HG03469 (cell line): ENCODE results near the gene MAMDC4.
"Not testable (repeated sequence)": the region's sequence is repeated elsewhere in the genome, so short reads cannot be mapped to it uniquely, and the experiment has no call there.

Experiments used
- ATAC-seq: cut with Tn5 transposase; IDR thresholded peaks from one replicate; pipeline ENCODE4 v1.9.1; 2021; ENCODE audit warnings: mild to moderate bottlenecking, moderate library complexity, moderate number of reproducible peaks; ENCODE audit not compliant: unreplicated experiment

The MAMDC4 gene

GRCh38 chr9:136860529-136860928 lies 8.4 kb downstream of the MAMDC4 start:
- no peak for ATAC-seq

DNA sequence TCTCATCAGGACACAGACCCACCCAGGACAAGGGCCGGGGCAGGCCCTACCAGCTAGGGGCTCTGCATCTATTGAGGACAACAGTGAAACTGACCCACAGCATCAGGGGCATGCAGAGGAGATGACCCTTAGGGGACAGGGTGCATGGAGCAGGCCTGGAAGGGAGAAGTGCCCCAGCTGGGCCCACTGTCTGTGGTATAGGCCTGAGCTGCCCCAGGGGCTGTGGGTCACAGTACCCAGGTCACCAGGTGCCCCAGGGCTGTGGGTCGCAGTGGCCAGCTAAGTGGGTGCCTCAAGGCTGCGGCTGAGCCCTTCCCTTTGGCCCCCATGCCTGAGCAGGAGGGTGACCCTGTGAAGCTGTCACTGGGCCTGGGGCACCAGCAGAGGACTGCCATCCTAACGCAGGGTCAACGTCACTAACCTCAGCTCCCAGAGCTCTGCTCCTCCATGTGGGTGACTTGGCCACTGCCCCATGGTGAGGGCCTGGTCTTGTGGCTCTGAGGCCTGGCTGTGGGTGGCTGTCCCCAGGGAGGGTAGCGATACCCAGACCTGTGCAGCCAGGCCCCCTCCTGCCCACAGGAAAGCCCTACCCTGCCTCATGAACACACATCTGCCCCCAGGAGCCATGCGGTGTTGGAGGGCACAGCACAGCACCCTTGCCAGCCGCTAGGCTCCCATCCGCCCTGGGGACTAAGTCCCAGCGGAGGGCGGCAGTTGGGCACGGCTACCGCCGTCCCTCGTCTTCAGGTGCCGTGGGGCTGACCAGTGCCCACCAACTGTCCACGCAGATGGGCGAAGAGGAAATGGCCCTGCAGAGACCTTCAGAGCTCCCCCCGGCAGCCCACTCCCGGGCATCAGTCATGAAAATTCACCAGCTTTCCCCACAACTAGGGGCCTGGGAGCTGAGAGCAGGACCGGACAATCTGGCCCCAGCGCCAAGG lies 9.1 kb downstream of the MAMDC4 start:
- no peak for ATAC-seq

DNA sequence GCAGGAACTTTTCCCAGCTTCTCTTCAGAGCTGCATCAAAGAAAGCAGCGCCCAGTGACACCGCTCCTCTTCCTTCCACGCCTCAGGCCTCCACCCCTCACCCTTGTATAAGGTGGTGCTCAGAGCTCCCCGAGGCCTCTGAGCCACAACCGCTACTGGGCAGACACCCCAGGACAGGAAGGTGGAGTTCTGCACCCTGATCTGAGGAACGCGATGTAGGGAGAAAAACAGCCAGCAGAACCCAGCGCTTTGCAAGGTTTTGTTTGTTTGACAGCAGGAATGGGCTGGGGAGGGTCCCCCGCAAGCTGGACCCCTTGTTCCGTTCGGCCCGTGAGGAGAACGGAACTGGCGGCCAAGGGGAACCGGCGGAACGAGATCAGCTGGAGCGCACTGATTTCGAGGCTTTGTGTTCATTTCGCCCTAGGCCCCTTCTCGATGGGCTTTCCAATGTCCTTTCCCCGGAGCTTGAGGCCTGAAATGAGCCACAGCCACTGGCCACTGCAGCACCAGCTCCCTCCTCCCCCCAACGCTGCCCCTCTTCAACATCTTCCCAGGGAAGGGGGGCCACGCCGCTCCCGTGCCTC lies 9.8 kb downstream of the MAMDC4 start:
- no peak for ATAC-seq

GRCh38 chr9:136862849-136863622 lies 10.9 kb downstream of the MAMDC4 start:
- ATAC-seq, result no peak

- ATAC-seq, result no peak
Observed at GRCh38 chr9:136863623-136864273, 11.6 kb downstream of the MAMDC4 start.

- no peak for ATAC-seq
Observed at GRCh38 chr9:136865041-136865767, 13.1 kb downstream of the MAMDC4 start.

DNA sequence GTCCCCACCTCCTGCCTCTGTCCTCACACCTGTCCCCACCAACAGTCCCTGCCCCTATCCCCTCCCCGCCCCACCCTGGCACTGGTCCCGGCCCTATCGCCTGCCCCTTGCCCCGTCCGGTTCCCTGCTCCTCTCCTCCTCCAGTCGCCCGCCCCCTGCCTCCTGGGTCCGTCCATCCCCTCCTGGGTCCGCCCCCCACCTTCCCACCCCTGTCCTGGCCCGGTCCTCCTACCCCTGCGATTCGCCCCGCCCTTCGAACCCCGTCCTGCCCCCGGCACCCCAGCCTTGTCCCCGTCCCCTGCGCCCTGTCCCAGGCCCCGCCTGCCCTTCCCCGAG lies 13.6 kb downstream of the MAMDC4 start:
- no peak for ATAC-seq

GRCh38 chr9:136866898-136867421 lies 14.8 kb downstream of the MAMDC4 start:
- ATAC-seq, result not testable (repeated sequence)

GRCh38 chr9:136867480-136867879 lies 15.3 kb downstream of the MAMDC4 start:
- ATAC-seq, result no peak

DNA sequence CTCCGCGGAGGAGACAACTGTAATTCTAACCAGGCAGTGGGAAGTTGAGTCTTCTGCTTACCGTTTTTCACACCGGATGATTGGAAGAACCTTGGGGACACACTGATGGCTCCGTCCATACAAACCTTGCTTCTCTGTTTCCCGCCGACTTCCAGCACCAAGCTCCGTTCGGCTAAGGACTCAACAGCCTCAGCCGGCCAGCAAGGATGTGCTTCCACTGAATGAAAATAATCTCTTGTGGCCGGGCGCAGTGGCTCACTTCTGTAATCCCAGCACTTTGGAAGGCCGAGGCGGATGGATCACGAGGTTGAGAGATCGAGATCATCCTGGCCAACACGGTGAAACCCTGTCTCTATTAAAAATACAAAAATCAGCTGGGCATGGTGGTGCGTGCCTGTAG lies 15.8 kb downstream of the MAMDC4 start:
- no peak for ATAC-seq

DNA sequence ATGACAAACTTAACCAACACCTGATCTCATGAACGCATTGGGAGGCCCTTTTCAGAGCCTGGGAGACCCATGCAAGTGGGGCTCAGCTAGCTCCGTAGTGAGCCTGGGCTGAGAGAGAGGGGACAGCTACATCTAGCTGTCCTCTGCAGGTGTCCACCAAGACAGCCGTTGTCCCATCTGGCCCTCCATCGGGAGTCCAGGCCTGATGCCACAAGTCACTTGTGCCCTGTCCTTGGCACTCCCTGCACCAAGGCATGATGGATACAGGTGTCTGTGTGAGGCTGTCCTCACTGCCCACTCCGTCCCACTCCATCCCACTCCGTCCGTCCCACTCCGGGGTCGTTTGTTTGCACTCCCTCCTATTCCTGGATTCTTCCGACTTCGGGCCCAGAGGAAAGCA lies 16.5 kb downstream of the MAMDC4 start:
- ATAC-seq, result no peak

- ATAC-seq, result not testable (repeated sequence)
Observed at GRCh38 chr9:136869611-136870010, 17.5 kb downstream of the MAMDC4 start.

DNA sequence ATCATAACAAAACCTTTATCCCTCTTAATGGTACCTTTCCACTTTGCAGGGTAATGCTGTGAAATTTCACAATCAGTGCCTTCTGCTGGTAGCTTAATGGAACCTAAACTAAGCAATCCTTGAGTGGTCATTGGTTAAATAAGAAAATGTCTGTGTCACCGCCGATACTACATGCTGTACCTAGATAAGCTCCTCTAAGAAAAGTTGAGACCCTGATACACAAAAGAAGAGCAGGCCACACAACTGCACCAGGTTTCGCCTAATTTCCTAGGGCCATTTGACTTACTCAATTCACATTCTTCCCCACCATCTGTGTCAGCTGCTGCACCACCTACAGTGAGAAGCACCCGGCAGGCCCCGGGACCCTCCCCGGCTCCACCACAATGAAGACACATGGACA lies 23.0 kb downstream of the MAMDC4 start:
- ATAC-seq, result no peak

GRCh38 chr9:136876476-136876875 lies 24.3 kb downstream of the MAMDC4 start:
- no peak for ATAC-seq

- no peak for ATAC-seq
Observed at GRCh38 chr9:136880651-136881050, 28.5 kb downstream of the MAMDC4 start.

DNA sequence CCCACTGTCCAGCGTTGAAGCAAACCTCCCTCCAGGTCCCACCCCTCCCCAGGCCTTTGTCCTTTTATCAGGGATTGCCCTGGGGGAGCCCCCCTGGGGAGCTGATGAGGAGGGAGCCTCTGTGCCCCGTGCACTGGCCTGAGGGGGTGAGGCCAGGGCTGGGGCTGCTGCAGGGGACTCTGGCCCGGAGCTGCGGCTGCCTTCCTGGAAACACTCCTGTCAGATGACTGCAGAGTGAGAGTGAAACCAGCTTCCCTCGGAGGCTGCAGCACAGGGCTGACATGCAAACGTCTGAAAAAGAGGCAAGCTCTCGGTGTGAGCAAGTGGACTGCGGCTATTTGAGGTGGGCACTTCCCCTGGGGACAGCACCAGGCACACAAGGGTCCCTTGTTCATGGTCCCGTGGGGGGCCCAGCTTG lies 29.6 kb downstream of the MAMDC4 start:
- no peak for ATAC-seq

DNA sequence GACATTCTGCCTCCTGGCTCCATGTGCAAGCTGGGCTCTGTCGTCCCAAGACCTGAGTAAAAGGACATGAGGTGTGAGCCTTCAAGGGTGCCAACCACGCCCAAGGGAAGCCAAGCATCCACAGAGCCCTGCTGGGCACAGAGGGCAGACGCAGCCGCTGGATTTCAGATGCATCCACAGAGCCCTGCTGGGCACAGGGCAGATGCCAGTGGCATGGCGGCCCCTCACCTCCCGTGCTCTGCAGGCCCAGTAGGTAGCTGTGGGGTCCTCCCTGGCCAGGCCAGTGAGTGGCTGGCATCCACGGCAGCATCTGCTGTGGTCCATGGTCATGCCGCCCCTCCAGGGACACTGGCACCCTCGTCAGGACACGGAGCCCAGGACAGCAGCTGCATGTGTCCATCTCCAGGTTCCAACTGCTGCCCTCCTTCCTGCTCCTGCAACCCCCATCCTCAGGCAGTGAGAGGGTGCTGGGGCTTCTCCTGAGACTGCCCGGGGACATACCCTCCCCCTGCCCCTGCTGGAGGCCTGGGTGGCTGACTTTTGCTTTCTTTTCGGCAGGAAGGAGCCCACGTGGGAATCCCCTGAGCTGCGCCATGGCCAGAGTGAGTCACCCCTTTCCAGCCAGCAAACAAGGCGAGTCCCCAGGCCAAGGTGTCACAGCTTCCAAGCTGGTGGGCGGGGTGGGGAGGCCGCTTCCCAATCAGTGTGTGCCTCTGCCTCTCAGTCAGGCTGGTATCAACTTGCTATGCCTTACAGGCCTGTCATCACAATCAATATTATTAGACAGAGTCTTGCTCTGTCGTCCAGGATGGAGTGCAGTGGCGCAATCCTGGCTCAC lies 30.2 kb downstream of the MAMDC4 start:
- no peak for ATAC-seq

- not testable (repeated sequence) for ATAC-seq
Observed at GRCh38 chr9:136882947-136883283, 30.8 kb downstream of the MAMDC4 start.

DNA sequence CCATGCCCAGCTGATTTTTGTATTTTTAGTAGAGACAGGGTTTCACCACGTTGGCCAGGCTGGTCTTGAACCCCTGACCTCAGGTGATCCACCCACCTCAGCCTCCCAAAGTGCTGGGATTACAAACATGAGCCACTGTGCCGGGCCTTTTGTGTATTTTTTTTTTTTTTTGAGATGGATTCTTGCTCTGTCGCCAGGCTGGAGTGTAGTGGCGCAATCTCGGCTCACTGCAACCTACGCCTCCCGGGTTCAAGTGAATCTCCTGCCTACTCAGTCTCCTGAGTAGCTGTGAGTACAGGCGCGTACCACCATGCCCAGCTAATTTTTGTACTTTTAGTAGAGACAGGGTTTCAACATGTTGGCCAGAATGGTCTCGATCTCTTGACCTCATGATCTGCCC lies 31.5 kb downstream of the MAMDC4 start:
- ATAC-seq, result not testable (repeated sequence)
